Esophagus muscularis mucosa (tissue), 4 donors: ENCODE results near the gene LAMA5. TPM values are rescaled to one million over a fixed set of nuclear protein-coding genes. Genes with fewer than 3 reads are reported as not detected.

Experiments
- DNase-seq: peaks from one replicate; pipeline ENCODE4 v3.0.0-alpha.2; 2017; ENCODE audit errors: extremely low spot score
- H3K27ac ChIP-seq, 4 donors: fragments of 200-600 bp; sonication (generic); replicated peaks in 1 of 4; 1 replicate in 3 of 4; 2 replicates in 1 of 4; pipeline ENCODE4 v1.5.1; 2016 to 2019; ENCODE audit warnings: mild to moderate bottlenecking in 1 of 4
- H3K27me3 ChIP-seq, 4 donors: fragments of 200-600 bp; sonication (generic); one replicate each; pipeline versions ENCODE4 v1.5.1 to v1.6.0; 2016 to 2019
- H3K36me3 ChIP-seq, 4 donors: fragments of 200-600 bp; sonication (generic); one replicate each; pipeline ENCODE4 v1.5.1; 2016 to 2019
- H3K4me1 ChIP-seq, 4 donors: fragments of 200-600 bp; sonication (generic); one replicate each; pipeline ENCODE4 v1.5.1; 2016 to 2019
- H3K4me3 ChIP-seq, 4 donors: fragments of 200-600 bp; sonication (generic); 1 replicate in 2 of 4; 2 replicates in 2 of 4; pipeline ENCODE4 v1.5.1; 2016 to 2019; ENCODE audit warnings: mild to moderate bottlenecking in 4 of 4, moderate library complexity in 1 of 4
- H3K9me3 ChIP-seq, 4 donors: fragments of 200-600 bp; sonication (generic); 1 replicate in 3 of 4; 2 replicates in 1 of 4; pipeline ENCODE4 v1.5.1; 2016 to 2019
- EP300 ChIP-seq: sonication (generic); formaldehyde crosslinking; IDR thresholded peaks from one replicate; pipeline ENCODE4 v1.6.1; 2017; ENCODE audit warnings: antibody characterized with exemption
- POLR2A ChIP-seq: fragments of 450-650 bp; IDR thresholded peaks from one replicate; pipeline ENCODE4 v1.6.1; 2017; ENCODE audit warnings: antibody characterized with exemption, moderate library complexity, mild to moderate bottlenecking, low read depth
- POLR2AphosphoS5 ChIP-seq, 2 donors: sonication (generic); formaldehyde crosslinking; IDR thresholded peaks; one replicate each; pipeline ENCODE4 v1.6.1; 2017; ENCODE audit warnings: antibody characterized with exemption in 2 of 2
- WGBS: methylation state at CpG from one replicate; pipeline ENCODE4 v1.1.5; 2018; 5-methylcytosine and 5-hydroxymethylcytosine counted together
- intact Hi-C: fragments of 100-400 bp; cut with DNase I; formaldehyde crosslinking; loops from one replicate; pipeline ENCODE4 v1.15.1; 2023
- total RNA-seq, 4 donors: library from RNA; depleted of rRNA; stranded (reverse); fragments of >200 nt; gene quantifications; one replicate each; pipeline versions ENCODE4 v1.1.0 to v1.2.1, GENCODE V29; 2016
- TF ChIP-seq, protein P1 (sequence below), 3 experiments: fragments of 200-600 bp in 2 of 3; fragments of 450-650 bp in 1 of 3; sonication (generic) in 2 of 3; IDR thresholded peaks; one replicate each; pipeline ENCODE4 v1.5.1; 2017 to 2019; ENCODE audit warnings: antibody characterized with exemption in 3 of 3, mild to moderate bottlenecking in 2 of 3, moderate library complexity in 1 of 3

LAMA5 gene
- total RNA-seq, 4 donors from 2014 or later: 70.1 to 257 (median 150) TPM

DNA sequence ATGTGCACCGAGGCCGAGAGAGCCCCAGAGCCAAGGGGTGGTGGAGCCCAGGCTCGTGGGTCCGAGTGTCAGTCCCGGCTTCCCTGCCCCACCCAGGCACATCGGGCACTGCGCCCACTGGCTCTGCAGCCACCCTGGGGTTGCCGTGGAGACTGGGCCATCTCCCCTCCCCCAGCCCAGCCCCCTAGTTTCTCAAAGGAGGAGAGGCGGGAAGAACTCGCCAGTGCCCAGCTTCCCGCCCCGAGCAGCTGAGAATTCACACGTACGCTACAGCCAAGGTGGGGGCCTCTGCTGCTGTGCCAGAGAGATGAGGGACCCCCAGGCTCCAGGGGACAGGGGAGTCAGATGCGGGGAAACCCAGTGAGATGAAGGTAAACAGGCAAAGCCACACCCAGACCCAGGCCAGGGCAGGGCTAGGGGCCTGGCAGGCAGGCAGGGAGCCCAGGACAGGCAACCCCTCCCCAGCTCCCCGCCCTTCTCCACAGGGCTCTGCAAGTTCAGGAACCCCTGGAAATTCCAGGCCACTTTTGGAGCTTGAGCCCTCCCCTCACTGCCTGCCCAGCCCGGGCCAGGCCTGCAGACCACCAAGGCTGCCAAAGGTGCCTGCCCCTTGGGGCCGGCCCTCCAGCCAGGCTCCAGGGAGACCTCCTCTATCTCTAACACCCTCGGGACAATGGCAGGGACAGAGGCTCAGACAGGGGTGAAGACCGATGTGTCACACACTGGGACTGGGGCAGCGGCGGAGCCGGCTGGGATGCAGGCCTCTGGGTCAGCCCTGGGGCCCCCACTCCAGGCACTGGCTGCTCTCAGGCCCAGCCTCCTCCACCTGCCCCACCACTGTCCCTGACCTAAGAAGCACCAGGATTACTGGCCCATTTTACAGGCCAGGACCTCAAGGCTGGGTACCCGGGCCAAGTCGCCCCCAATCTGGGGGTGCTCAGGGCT, 6.0 kb downstream of the LAMA5 start:
- Histone ChIP-seq H3K4me3 (no peak overlapping the region), H3K4me1 (peaks cover 94 to 98% (median 97%) of the 10 kb centered on the region in 4 donors), H3K36me3 (peaks cover 0 to 14% (median 9%) of the 10 kb centered on the region in 4 donors), H3K27me3 (no peaks in the 10 kb centered on the region), H3K27ac (peak overlapping the region; percentile 93 to 97 (median 94)), H3K9me3 (no peaks in the 10 kb centered on the region)
- intact Hi-C loops: no loop called here
- DNase-seq: no peak
- WGBS: 70% methylated on average over 11 of the region's 25 CpGs
- TF ChIP-seq POLR2A (no peak), POLR2AphosphoS5 (IDR thresholded peaks at IDR 0.05) (no peak), EP300 (no peak)
- TF ChIP-seq, protein P1, sequence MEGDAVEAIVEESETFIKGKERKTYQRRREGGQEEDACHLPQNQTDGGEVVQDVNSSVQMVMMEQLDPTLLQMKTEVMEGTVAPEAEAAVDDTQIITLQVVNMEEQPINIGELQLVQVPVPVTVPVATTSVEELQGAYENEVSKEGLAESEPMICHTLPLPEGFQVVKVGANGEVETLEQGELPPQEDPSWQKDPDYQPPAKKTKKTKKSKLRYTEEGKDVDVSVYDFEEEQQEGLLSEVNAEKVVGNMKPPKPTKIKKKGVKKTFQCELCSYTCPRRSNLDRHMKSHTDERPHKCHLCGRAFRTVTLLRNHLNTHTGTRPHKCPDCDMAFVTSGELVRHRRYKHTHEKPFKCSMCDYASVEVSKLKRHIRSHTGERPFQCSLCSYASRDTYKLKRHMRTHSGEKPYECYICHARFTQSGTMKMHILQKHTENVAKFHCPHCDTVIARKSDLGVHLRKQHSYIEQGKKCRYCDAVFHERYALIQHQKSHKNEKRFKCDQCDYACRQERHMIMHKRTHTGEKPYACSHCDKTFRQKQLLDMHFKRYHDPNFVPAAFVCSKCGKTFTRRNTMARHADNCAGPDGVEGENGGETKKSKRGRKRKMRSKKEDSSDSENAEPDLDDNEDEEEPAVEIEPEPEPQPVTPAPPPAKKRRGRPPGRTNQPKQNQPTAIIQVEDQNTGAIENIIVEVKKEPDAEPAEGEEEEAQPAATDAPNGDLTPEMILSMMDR (IDR thresholded peaks at IDR 0.05): no peak

DNA sequence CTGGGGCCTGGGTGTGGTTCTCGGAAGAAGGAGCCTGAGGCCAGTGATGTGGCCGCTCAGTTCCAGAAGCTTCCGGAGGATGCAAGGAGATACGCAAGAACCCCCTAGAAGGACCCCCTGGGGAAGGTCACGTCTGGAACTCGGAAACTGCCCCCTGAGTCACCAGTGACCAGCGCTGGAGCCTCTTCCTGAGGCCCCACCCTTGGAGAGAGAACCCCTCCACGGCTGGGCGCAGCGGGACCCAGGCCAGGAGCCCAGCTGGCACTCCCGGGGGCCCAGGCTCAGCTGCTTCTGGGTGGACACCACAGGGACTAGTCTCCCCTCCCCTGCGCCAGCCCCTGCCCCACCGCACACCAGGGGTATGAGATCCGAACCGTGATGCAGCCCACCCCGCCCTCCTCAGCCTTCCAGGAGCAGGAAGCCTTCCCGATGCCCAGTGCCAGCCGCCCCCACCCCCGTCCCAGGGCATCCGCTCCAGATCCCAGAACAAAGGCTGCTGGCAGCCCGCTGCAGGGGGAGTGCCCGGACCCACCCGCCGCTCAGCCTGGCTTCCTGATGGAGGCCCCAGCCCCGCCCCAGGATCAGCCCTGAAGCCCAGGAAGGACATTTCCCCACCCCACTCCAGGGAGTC, 7.5 kb downstream of the LAMA5 start:
- Histone ChIP-seq H3K4me1 (peaks cover 94 to 98% (median 97%) of the 10 kb centered on the region in 4 donors), H3K36me3 (peaks cover 0 to 14% (median 9%) of the 10 kb centered on the region in 4 donors), H3K4me3 (peak overlapping the region in 2 of 4 donors; percentile 7 to 41), H3K9me3 (no peaks in the 10 kb centered on the region), H3K27me3 (no peaks in the 10 kb centered on the region), H3K27ac (peak overlapping the region; percentile 93 to 97 (median 93))
- TF ChIP-seq POLR2AphosphoS5 (IDR thresholded peaks at IDR 0.05) (peak; percentile 53 to 56), EP300 (peak; percentile 27), POLR2A (no peak)
- TF ChIP-seq, protein P1 (IDR thresholded peaks at IDR 0.05): no peak
- no peak for DNase-seq
- intact Hi-C loops: no loop called here
- 60% methylated on average over 3 of the region's 25 CpGs for WGBS

DNA sequence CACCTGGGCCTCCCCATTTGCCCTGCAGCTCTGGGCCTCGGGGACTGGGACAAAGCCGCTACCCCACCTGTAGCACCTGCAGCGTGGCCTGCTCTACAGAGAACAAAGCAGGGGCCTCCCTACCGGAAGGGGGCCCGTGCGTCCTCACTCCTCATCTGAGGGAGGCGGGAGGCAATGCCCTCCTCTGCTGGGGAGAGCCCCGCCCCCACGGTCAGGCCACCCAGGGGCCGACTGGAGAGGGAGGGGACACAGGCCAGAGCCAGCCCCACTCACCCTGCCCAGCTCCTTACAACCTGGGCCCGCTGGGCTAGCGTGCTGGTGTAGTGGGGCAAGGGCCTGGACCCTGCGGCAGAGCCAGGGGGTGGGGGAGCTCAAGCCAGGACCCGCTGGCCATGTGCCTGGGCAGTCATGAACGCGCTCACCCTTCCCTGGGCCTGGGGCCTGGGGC, 8.0 kb downstream of the LAMA5 start:
- Histone ChIP-seq H3K4me1 (peaks cover 93 to 98% (median 97%) of the 10 kb centered on the region in 4 donors), H3K4me3 (peak overlapping the region in 3 of 4 donors; percentile 29 to 41 (median 40))

DNA sequence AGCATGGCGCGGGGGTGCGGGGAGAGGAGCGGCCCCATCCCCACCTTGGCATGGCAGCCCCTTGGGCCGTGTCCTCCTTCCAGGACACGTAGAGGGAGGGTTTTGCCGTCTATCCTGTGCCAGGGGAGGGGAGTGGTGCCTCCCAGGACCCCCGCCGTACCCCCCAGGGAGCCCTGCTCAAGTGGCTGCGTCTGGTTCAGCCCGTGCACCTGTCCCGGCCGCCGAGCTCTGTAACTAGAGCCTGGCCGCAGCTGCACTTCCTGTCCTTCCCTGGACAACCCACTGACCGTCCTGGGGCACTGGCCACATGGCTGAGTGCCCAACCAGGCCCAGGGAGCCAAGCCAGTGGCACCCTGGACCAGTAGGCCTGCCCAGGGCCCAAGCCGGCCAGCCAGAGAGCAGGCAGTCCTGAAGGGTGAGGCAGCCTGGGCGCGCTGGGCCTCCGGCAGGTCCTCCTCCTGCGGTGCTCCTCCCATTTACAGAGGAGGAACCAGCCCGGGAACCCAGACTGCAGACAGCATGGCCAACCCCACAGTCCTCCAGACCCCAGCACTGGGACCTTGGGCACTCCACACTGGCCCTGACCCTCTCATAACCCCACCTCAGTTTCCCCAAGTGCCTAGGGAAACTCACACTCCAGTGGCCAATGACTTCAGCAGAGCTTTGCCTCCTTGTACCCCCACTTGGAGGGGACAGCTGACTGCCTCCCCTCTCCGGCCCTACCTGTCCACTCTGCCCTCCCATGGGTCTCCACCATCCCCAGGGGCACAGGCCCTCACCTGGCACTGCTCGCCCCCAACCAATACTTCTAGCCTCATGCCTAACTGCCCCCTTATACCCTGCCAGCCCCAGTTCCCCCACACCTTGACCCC, 8.7 kb downstream of the LAMA5 start:
- peak overlapping the region in 3 of 4 donors; percentile 29 to 41 (median 40) for H3K4me3 ChIP-seq
- no peaks in the 10 kb centered on the region for H3K9me3 ChIP-seq
- TF ChIP-seq POLR2A (no peak), POLR2AphosphoS5 (IDR thresholded peaks at IDR 0.05) (peak; percentile 34 to 42)
- TF ChIP-seq, protein P1 (IDR thresholded peaks at IDR 0.05): no peak
- 41% methylated on average over 5 of the region's 24 CpGs for WGBS
- peak overlapping the region; percentile 93 to 97 (median 93) for H3K27ac ChIP-seq
- no peak for DNase-seq
- peaks cover 93 to 98% (median 97%) of the 10 kb centered on the region in 4 donors for H3K4me1 ChIP-seq
- intact Hi-C loops: no loop called here
- H3K27me3 ChIP-seq: no peaks in the 10 kb centered on the region
- peaks cover 0 to 19% (median 10%) of the 10 kb centered on the region in 4 donors for H3K36me3 ChIP-seq

More for the DNA sequence above, 8.0 kb downstream of the LAMA5 start:
- TF ChIP-seq EP300 (no peak), POLR2A (no peak), POLR2AphosphoS5 (IDR thresholded peaks at IDR 0.05) (no peak)
- TF ChIP-seq, protein P1 (IDR thresholded peaks at IDR 0.05): no peak
- 57% methylated on average over 11 of the region's 16 CpGs for WGBS
- no peak for DNase-seq
- Histone ChIP-seq H3K36me3 (peaks cover 0 to 14% (median 9%) of the 10 kb centered on the region in 4 donors), H3K27me3 (no peaks in the 10 kb centered on the region), H3K9me3 (no peaks in the 10 kb centered on the region), H3K27ac (peak overlapping the region; percentile 93 to 97 (median 93))
- intact Hi-C loops: no loop called here
